GM18858 (cell line): ENCODE measurements around the gene MYO1E.
"Not testable (repeated sequence)": the region's sequence is repeated elsewhere in the genome, so short reads cannot be mapped to it uniquely, and the experiment has no call there.

Experiments used
- ATAC-seq: cut with Tn5 transposase; IDR thresholded peaks from one replicate; pipeline ENCODE4 v1.9.1; 2021; ENCODE audit not compliant: unreplicated experiment

MYO1E gene

GRCh38 chr15:59296181-59296617, 76.5 kb downstream of the MYO1E start:
- ATAC-seq, result no peak

- ATAC-seq, result no peak
Measured at GRCh38 chr15:59295261-59296001, 77.2 kb downstream of the MYO1E start.

GRCh38 chr15:59294574-59295260, 78.0 kb downstream of the MYO1E start:
- no peak for ATAC-seq

DNA sequence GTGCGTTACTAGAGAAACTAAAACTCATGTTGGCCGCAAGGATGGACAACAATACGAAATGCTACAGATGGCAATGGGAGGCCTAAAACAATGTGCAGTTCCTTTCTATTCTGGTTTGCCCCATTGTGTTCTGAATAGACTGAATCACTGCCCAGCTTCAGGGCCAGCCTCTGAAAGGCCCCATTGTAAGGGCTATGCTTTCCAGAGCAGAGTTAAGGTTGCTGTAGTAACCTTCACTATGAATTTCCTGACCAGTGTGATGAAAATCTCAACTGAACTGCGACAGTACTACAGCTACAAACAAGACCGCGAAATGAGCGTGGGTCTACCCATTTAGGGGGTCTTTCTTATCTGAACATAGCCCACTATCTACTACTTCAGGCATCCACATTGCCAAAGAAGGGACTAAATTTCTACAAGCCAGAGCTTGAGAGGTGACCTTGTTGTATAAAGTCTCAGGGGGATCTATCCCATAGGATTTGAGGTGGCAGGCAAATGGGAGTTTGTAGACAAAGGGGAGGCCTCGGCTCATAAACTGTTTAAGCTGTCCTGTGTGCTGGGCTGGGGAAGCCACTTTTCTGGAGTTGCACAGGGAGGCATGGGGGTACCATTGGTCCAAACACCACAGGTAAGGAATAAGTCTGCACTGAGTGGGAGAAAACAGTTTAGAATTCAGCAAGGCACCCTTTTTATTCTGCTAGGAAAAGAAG, 80.1 kb downstream of the MYO1E start:
- no peak for ATAC-seq

DNA sequence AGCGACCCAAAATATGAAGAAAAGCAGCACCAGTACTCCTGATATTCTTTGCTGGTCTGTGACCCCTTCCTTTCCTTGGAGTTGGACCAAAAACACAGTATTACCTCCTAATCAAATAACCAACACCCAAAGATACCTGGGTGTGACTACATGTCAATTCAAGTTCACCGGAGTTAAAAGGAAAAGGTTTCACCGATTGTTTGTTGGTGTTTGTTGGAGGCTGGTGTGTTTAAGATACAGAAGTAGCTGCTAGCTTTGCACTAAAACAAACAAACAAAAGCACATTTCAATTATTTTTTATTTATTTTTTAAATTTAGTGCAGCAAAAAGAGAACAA, 81.5 kb downstream of the MYO1E start:
- no peak for ATAC-seq

DNA sequence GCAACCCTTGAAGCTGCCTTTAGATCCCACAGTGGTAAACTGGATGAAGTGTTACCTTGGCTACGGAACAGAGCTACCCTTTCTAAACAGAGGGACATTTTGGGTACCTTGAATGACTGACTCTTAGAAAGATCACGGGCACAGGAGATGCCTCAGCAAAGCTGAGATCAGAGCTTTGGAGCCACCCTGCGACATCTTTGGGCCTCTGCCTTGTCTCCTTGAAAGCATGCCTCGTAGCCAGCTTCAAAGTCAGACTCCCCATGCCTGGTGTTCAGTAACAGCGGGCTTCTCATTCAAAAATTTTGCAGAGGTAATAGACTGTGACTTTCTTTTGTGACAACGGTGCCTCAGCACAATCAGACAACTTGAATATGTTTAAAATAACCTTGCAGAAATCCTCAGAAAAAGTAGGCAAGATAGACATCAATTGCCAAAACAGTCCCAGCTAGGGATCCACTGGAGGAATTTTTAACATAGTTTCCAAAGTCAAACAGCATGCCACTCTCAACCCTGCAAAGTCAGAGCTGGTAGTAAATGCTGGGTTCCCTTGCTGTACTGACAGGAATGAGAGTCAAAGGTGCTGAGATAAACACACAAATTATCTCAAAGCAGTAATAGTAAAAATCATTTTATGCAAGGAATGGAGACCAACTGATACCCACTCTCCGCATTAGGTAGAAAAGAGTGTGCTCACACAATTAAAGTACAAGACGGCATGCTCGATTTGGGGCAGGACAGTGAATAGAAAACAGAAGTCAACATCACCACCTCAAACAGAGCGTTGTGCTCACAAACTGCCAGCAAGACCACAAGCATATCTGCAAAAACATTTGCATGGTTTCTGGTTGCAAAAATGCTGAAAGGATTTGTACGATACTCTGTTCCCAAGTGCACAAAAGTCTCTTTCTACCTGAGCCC, 82.1 kb downstream of the MYO1E start:
- ATAC-seq, result peak; percentile 43

- ATAC-seq, result no peak
Measured at GRCh38 chr15:59289574-59289973, 83.1 kb downstream of the MYO1E start.

GRCh38 chr15:59283717-59284391, 88.8 kb downstream of the MYO1E start:
- ATAC-seq, result no peak

DNA sequence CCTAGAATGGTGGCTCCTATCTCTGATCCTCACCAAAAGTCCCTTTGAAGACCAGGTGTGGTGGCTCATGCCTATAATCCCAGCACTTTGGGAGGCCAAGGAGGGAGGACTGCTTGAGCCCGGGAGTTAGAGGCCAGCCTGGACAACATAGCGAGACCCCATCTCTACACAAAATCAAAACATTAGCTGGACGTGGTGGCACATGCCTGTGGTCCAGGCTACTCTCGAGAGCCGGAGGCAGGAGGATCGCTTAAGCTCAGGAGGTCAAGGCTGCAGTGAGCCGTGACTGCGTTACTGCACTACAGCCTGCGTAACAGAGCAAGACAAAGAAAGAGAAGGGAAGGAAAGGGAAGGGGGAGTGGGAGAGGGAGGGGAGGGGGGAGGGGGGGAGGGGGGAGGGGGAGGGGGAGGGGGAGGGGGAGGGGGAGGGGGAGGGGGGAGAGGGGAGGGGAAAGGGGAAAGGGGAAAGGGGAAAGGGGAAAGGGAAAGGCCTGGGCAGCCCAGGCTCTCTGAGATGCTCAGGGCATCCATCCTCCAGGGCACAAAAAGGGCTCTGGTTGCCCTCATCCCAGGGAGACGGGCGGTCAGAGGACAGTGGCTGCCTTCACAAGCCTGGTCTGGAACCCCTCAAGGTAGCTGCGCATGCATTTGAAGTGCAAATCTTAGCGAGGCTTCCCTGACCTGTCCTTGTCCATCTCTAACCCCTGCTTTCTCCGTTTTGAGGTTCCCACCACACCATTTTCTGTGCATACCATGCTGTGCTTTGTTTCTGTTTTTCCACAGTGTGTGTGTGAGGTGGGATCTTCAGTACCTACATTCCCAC, 89.9 kb downstream of the MYO1E start:
- no peak for ATAC-seq

DNA sequence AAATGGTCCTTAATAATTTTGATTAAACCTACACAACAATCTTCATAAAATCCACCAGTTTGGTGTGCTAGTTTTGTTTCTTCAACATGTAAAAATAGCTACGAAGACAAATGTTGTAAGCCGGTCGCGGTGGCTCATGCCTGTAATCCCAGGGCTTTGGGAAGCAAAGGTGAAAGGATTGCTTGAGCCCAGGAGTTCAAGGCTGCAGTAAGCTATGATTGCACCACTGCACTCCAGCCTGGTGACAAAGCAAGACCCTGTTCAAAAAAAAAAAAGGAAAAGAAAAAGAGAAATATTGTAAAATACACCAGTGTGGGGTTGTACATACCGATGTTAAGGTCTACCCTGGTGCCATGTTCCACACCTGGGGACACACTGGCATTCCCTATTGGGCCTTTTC, 91.0 kb downstream of the MYO1E start:
- ATAC-seq, result no peak

DNA sequence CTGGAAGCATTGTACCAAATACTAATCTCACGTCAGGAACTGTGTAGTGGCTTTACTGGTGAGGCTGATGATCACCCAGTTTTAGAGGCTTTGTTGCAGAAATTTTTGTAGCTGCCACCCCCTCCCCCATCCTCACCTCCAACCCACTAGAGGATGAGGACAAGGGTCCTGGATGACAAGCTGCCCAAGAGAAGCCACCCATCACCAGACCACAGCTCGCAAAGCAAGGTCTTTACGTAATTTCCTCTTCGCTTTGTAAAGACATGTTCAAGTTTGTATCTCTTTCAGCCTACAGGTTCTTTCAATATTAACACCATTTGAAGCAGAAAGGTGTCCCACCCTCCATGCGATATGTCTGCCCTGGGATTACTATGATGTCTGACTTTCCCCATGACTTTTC, 91.8 kb downstream of the MYO1E start:
- ATAC-seq, result no peak

DNA sequence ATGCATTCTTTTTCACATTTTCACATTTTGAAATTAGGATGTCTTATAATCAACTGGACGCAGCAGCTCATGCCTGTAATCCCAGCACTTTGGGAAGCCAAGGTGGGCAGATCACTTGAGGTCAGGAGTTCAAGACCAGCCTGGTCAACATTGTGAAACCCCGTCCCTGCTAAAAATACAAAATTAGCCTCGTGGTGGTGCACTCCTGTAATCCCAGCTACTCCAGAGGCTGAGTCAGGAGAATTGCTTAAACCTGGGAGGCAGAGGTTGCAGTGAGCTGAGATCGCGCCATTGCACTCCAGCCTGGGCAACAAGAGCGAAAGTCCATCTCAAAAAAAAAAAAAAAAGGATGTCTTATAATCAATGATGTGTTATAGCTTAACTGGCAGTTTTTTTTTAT, 92.4 kb downstream of the MYO1E start:
- not testable (repeated sequence) for ATAC-seq

DNA sequence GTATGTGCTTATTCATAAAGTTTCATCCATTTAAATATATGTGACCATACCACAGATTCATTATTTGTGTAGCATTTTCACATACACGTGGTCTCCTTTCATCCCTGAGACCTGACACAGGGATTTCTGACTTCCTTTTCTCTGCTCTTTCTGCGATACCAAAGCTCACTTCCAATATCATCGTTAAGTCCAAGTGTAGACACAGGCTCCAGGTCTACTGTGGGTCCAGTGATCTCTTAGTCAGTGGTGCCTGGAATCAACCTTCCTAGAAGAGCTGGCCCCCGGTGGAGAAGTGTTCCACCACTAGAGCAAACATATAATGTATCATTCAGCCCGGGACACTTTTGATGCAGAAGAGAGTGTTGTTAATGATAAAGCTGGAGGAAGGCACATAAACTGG, 93.6 kb downstream of the MYO1E start:
- no peak for ATAC-seq

GRCh38 chr15:59278120-59278519, 94.6 kb downstream of the MYO1E start:
- no peak for ATAC-seq

GRCh38 chr15:59276225-59277178, 96.2 kb downstream of the MYO1E start:
- ATAC-seq, result no peak

- no peak for ATAC-seq
Measured at GRCh38 chr15:59274126-59274970, 98.3 kb downstream of the MYO1E start.

DNA sequence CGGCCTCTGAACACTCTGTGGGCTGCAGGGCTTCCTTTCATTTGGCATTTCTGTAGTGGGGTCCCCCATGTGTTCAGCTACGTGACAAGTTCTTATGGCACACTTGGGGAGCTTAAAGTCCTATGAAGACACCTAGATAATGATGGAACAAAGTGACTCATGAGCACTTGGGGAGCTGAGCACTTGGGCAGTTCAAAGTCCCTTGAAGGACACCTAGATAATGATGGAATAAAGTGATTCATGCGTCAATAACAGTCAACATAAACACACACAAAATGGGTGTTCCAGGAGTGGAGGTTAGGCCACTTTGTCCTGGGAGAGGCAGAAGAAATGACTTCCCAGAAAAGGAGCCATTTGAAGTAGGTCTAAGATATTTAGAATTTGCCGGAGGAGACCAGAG, 99.4 kb downstream of the MYO1E start:
- ATAC-seq, result no peak
